Pancreas (tissue), 10 donors: ENCODE results near the gene ERC1. TPM values are rescaled to one million over a fixed set of nuclear protein-coding genes. Genes with fewer than 3 reads are reported as not detected.

Experiments
- ATAC-seq, 4 donors: fragments of 200-7000 bp; cut with Tn5 transposase; one replicate each; pipeline versions ENCODE4 v1.8.0 to v1.9.1; 2020; ENCODE audit warnings: mild to moderate bottlenecking in 4 of 4, moderate library complexity in 4 of 4
- DNase-seq, 6 donors: peaks; one replicate each; pipeline ENCODE4 v3.0.0-alpha.2; 2020
- FAIRE-seq: peaks from 2 replicates; lab custom pipeline; 2012; peaks lifted over from hg19 to GRCh38; lab: Jason Lieb, UNC
- H3K27ac ChIP-seq, 4 donors: fragments of 200-600 bp; sonication (generic); 1 replicate in 3 of 4; 2 replicates in 1 of 4; pipeline versions ENCODE4 v1.5.0 to v1.8.0; 2020
- H3K27me3 ChIP-seq, 4 donors: fragments of 200-600 bp; one replicate each; pipeline ENCODE4 v1.8.0; 2021
- H3K36me3 ChIP-seq, 3 donors: fragments of 200-600 bp; sonication (generic) in 1 of 3; one replicate each; pipeline versions ENCODE4 v1.5.0 to v1.8.0; 2020 to 2021
- H3K4me1 ChIP-seq, 3 donors: fragments of 200-600 bp; one replicate each; pipeline ENCODE4 v1.8.0; 2021
- H3K4me3 ChIP-seq, 4 donors: fragments of 200-600 bp; sonication (generic) in 2 of 4; one replicate each; pipeline versions ENCODE4 v1.5.0 to v1.8.0; 2020 to 2021
- H3K9me3 ChIP-seq, 4 donors: fragments of 200-600 bp; one replicate each; pipeline ENCODE4 v1.8.0; 2021
- WGBS, 2 donors: extraction: QIAGEN DNeasy Blood & Tissue Kit; methylation state at CpG; one replicate each; pipeline ENCODE4 v1.1.7; 2013; 5-methylcytosine and 5-hydroxymethylcytosine counted together
- intact Hi-C, 3 donors: fragments of 100-400 bp; cut with DNase I; formaldehyde crosslinking; loops; one replicate each; pipeline versions ENCODE4 v1.11.1 to v1.14.2; 2022
- polyA plus RNA-seq, 2 donors: library from polyadenylated mRNA; stranded (reverse); fragments of 200-250 nt; gene quantifications; one replicate each; pipeline ENCODE4 v1.2.3, GENCODE V29; 2013
- total RNA-seq, 6 donors: library from RNA; stranded (reverse); fragmentation: NEBNext Ultra II Directional in 4 of 6; extraction: Animal tissue kit (Norgen Biotek cat#: 25700) in 4 of 6; gene quantifications; one replicate each; pipeline versions ENCODE4 v1.2.1 to v1.2.4, GENCODE V29; 2021 to 2023
- TF ChIP-seq, protein P1 (sequence below), 4 donors: fragments of 200-600 bp; sonication (generic) in 3 of 4; IDR thresholded peaks; one replicate each; pipeline versions ENCODE4 v1.5.0 to v1.8.0; 2021; ENCODE audit warnings: antibody characterized with exemption in 4 of 4
- donor health status: healthy with polysubstance abuse.
- donor health status: DM: no; HTN: no; CAD: no; lungs with moderate emphysema.
- donor health status: DM: no; HTN: no; CAD: no.
- donor health status: control.
- donor health status: control.
- donor health status: Bipolar disorder and iron deficiency.
- donor health status: DM: yes; HTN: yes; CAD: no.
- donor health status: DM: no; HTN: no; CAD: no.
- donor health status: DM: no; HTN: no; CAD: no.
- donor health status: DM: yes; HTN: yes; CAD: no.

Gene ERC1
- total and polyA plus RNA-seq, 8 donors = 4.1 to 41.4 (median 20.5) TPM

- no peaks in the 10 kb centered on the region for H3K4me1 ChIP-seq
- intact Hi-C loops = no loop called here
- 96% methylated on average over 6 of the region's 6 CpGs for WGBS, 2 donors
- TF ChIP-seq, protein P1, sequence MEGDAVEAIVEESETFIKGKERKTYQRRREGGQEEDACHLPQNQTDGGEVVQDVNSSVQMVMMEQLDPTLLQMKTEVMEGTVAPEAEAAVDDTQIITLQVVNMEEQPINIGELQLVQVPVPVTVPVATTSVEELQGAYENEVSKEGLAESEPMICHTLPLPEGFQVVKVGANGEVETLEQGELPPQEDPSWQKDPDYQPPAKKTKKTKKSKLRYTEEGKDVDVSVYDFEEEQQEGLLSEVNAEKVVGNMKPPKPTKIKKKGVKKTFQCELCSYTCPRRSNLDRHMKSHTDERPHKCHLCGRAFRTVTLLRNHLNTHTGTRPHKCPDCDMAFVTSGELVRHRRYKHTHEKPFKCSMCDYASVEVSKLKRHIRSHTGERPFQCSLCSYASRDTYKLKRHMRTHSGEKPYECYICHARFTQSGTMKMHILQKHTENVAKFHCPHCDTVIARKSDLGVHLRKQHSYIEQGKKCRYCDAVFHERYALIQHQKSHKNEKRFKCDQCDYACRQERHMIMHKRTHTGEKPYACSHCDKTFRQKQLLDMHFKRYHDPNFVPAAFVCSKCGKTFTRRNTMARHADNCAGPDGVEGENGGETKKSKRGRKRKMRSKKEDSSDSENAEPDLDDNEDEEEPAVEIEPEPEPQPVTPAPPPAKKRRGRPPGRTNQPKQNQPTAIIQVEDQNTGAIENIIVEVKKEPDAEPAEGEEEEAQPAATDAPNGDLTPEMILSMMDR (IDR thresholded peaks at IDR 0.05) = no peak
- no peak overlapping the region for H3K27ac ChIP-seq
- no peaks in the 10 kb centered on the region for H3K9me3 ChIP-seq
- ATAC-seq (no peak), FAIRE-seq (no peak), DNase-seq (no peak)
- no peaks in the 10 kb centered on the region for H3K36me3 ChIP-seq
- no peak overlapping the region for H3K4me3 ChIP-seq
- H3K27me3 ChIP-seq = no peaks in the 10 kb centered on the region
These were observed 473.9 kb downstream of the ERC1 start for GRCh38 chr12:1464925-1465324.

- FAIRE-seq (no peak), ATAC-seq (no peak), DNase-seq (no peak)
- H3K36me3 ChIP-seq = no peaks in the 10 kb centered on the region
- 97 to 99% methylated on average over 11 of the region's 11 CpGs for WGBS, 2 donors
- no peaks in the 10 kb centered on the region for H3K9me3 ChIP-seq
- no peak overlapping the region for H3K27ac ChIP-seq
- H3K4me3 ChIP-seq = no peak overlapping the region
- H3K4me1 ChIP-seq = no peaks in the 10 kb centered on the region
- H3K27me3 ChIP-seq = no peaks in the 10 kb centered on the region
- TF ChIP-seq, protein P1 (IDR thresholded peaks at IDR 0.05) = no peak
- intact Hi-C loops = no loop called here
These were observed 475.0 kb downstream of the ERC1 start for GRCh38 chr12:1465990-1466389.

DNA sequence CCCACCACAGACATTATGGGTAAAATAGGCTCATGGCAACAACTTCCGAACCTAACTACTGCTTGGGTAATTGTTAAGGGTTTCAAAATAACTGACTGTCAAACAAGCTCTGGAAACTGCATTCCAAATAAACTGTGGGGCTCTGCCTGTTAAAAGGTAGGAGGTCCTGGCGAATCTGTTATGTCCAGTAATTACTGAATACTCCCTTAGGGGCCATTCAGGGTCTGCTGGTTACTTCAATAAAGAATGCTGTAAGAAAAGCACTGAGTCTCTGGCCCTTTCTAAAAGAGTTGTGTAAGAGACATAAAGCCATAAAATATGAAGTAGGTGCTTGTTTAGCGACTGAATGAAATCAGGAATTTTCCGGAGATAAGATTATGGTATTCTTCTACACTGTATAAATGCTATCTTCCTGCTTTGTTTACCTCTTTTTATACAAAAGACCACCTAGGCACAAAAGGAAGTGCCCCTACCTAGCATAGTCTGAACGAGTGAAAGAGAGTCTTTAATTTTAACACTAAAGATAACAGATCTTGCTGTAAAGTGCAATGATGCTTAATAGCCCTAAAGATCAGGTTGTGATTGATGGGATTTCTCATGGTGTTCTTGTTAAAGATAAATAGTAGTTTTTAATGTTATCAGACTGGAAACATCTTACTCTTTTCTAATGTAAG lies 475.6 kb downstream of the ERC1 start:
- no peak for ATAC-seq
- H3K4me1 ChIP-seq = no peaks in the 10 kb centered on the region
- TF ChIP-seq, protein P1 (IDR thresholded peaks at IDR 0.05) = no peak
- no peak for DNase-seq
- no peaks in the 10 kb centered on the region for H3K9me3 ChIP-seq
- intact Hi-C loops = no loop called here
- H3K27ac ChIP-seq = no peak overlapping the region
- no peak for FAIRE-seq
- no peaks in the 10 kb centered on the region for H3K27me3 ChIP-seq
- WGBS, 2 donors = 84 to 89% methylated on average over 5 of the region's 5 CpGs
- no peaks in the 10 kb centered on the region for H3K36me3 ChIP-seq
- no peak overlapping the region for H3K4me3 ChIP-seq

DNA sequence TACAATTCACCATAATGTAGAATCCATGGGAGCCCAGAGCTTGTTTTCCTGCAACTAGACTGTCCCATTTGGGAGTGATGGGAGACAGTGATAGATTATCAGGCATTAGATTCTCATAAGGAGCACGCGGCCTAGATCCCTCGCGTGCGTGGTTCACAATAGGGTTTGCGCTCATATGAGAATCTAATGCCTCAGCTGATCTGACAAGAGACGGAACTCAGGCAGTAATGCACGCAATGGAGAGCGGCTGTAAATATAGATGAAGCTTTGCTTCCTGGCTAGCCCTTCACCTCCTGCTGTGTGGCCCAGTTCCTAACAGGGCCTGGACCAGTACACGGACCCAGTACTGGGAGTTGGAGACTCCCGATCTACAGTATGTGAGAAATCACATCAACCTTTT lies 476.7 kb downstream of the ERC1 start:
- intact Hi-C loops = no loop called here
- Histone ChIP-seq H3K4me3 (no peak overlapping the region), H3K27me3 (no peaks in the 10 kb centered on the region), H3K9me3 (no peaks in the 10 kb centered on the region), H3K27ac (no peak overlapping the region), H3K4me1 (no peaks in the 10 kb centered on the region), H3K36me3 (no peaks in the 10 kb centered on the region)
- no peak for FAIRE-seq
- ATAC-seq = no peak
- TF ChIP-seq, protein P1 (IDR thresholded peaks at IDR 0.05) = no peak
- WGBS, 2 donors = 97 to 98% methylated on average over 11 of the region's 11 CpGs
- DNase-seq = no peak

DNA sequence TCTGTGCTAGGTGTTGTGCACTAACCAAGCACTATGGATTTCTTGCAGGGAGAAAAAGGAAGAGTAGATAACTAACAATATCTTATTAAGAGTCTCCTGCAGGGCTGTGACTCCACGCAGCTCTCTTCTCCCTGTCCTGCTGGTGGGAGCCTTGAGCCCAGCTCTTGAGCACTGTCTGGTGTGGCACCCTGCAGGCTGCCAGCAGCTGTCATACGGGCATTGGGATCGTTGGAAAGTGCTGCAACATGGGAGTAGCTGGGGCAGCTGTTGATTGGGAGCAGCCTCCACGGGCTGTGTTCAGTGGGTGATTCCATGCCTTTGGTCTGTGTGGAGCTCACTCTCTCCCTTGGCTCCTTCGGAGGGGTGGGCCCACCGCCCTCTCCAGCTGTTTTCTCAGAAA lies 478.0 kb downstream of the ERC1 start:
- 90 to 93% methylated on average over 6 of the region's 6 CpGs for WGBS, 2 donors
- DNase-seq (no peak), FAIRE-seq (no peak), ATAC-seq (no peak)
- TF ChIP-seq, protein P1 (IDR thresholded peaks at IDR 0.05) = no peak
- Histone ChIP-seq H3K27me3 (no peaks in the 10 kb centered on the region), H3K27ac (no peak overlapping the region), H3K4me1 (peaks cover 0 to 2% (median 0%) of the 10 kb centered on the region in 3 donors), H3K9me3 (no peaks in the 10 kb centered on the region), H3K4me3 (no peak overlapping the region), H3K36me3 (no peaks in the 10 kb centered on the region)
- intact Hi-C loops = no loop called here
